Measurements from ENCODE around the gene CDKN1C. TPM values are rescaled to one million over a fixed set of nuclear protein-coding genes. Genes with fewer than 3 reads are reported as not detected.

The CDKN1C gene
- 1 to 10 TPM; 1.5 to 2.6 TPM for total RNA-seq

- DNase-seq (peak; percentile 82 to 87), ATAC-seq (replicated peaks in 1 of 2) (peak; percentile 86 to 88)
- Mint-ChIP-seq H3K27ac (no peak within 1 kb of the TSS), H3K4me1 (ENCODE audit: low read depth) (peaks cover 8% of the 10 kb centered on the region), H3K9me3 (no peaks in the 10 kb centered on the region), H3K36me3 (ENCODE audit: insufficient read depth in 2 of 2) (peaks cover 0 to 2% of the 10 kb centered on the region in 2 donors), H3K27me3 (ENCODE audit: low read depth) (peaks cover 14% of the 10 kb centered on the region), H3K4me3 (peak within 1 kb of the TSS; percentile 86 to 94)
Observed at GRCh38 chr11:2885678-2886081, at the start of gene CDKN1C. TSS of gene CDKN1C (minus strand) at chr11:2885775. CDS start at chr11:2885456, 319 bp downstream.

- H3K27ac Mint-ChIP-seq: no peak overlapping the region
- H3K9me3 Mint-ChIP-seq: peaks cover 12 to 20% of the 10 kb centered on the region in 2 donors
- H3K36me3 Mint-ChIP-seq (ENCODE audit: insufficient read depth in 2 of 2): peaks cover 23 to 24% of the 10 kb centered on the region in 2 donors
- DNase-seq (no peak), ATAC-seq (replicated peaks in 1 of 2) (no peak)
- H3K27me3 Mint-ChIP-seq (ENCODE audit: low read depth): no peaks in the 10 kb centered on the region
- H3K4me1 Mint-ChIP-seq (ENCODE audit: low read depth): peaks cover 32% of the 10 kb centered on the region
- no peak overlapping the region for H3K4me3 Mint-ChIP-seq
Observed at GRCh38 chr11:2934611-2935239, 49.1 kb upstream of the CDKN1C start.

- Mint-ChIP-seq H3K4me3 (no peak overlapping the region), H3K36me3 (ENCODE audit: insufficient read depth in 2 of 2) (peaks cover 18 to 19% of the 10 kb centered on the region in 2 donors), H3K27ac (peak overlapping the region; percentile 35), H3K27me3 (ENCODE audit: low read depth) (no peaks in the 10 kb centered on the region), H3K9me3 (peaks cover 9 to 18% of the 10 kb centered on the region in 2 donors), H3K4me1 (ENCODE audit: low read depth) (peaks cover 33% of the 10 kb centered on the region)
- ATAC-seq (replicated peaks in 1 of 2) (no peak), DNase-seq (no peak)
Observed at GRCh38 chr11:2934021-2934550, 48.5 kb upstream of the CDKN1C start.

- Mint-ChIP-seq H3K36me3 (ENCODE audit: insufficient read depth in 2 of 2) (peaks cover 12 to 13% of the 10 kb centered on the region in 2 donors), H3K4me1 (ENCODE audit: low read depth) (peaks cover 33% of the 10 kb centered on the region), H3K4me3 (no peak overlapping the region), H3K27ac (no peak overlapping the region), H3K9me3 (peaks cover 6 to 13% of the 10 kb centered on the region in 2 donors), H3K27me3 (ENCODE audit: low read depth) (no peaks in the 10 kb centered on the region)
- ATAC-seq (replicated peaks in 1 of 2) (peak; percentile 49 to 53), DNase-seq (peak; percentile 73 to 78)
Observed at GRCh38 chr11:2933375-2934020, 47.9 kb upstream of the CDKN1C start.

- Mint-ChIP-seq H3K27me3 (ENCODE audit: low read depth) (peaks cover 6% of the 10 kb centered on the region), H3K4me3 (no peak overlapping the region), H3K4me1 (ENCODE audit: low read depth) (peaks cover 39% of the 10 kb centered on the region), H3K27ac (no peak overlapping the region), H3K9me3 (peaks cover 2 to 7% of the 10 kb centered on the region in 2 donors), H3K36me3 (ENCODE audit: insufficient read depth in 2 of 2) (peaks cover 6 to 7% of the 10 kb centered on the region in 2 donors)
- ATAC-seq (replicated peaks in 1 of 2): peak; percentile 3 to 5
- peak; percentile 30 to 54 for DNase-seq
Observed at GRCh38 chr11:2932850-2933251, 47.3 kb upstream of the CDKN1C start.

GRCh38 chr11:2931771-2932738 is 46.5 kb upstream of the CDKN1C start:
- ATAC-seq (replicated peaks in 1 of 2) (no peak), DNase-seq (no peak)
- peaks cover 14% of the 10 kb centered on the region for H3K27me3 Mint-ChIP-seq (ENCODE audit: low read depth)
- H3K36me3 Mint-ChIP-seq (ENCODE audit: insufficient read depth in 2 of 2): peaks cover 0 to 2% of the 10 kb centered on the region in 2 donors
- peaks cover 0 to 1% of the 10 kb centered on the region in 2 donors for H3K9me3 Mint-ChIP-seq
- H3K4me1 Mint-ChIP-seq (ENCODE audit: low read depth): peaks cover 46% of the 10 kb centered on the region
- H3K4me3 Mint-ChIP-seq: no peak overlapping the region
- no peak overlapping the region for H3K27ac Mint-ChIP-seq

GRCh38 chr11:2931420-2931746 is 45.8 kb upstream of the CDKN1C start:
- Mint-ChIP-seq H3K27ac (no peak overlapping the region), H3K4me3 (no peak overlapping the region)
- DNase-seq: no peak

GRCh38 chr11:2930704-2931419 is 45.3 kb upstream of the CDKN1C start:
- peak overlapping the region; percentile 90 to 94 for H3K4me3 Mint-ChIP-seq
- peak overlapping the region; percentile 87 for H3K27ac Mint-ChIP-seq
- H3K27me3 Mint-ChIP-seq (ENCODE audit: low read depth): peaks cover 17% of the 10 kb centered on the region
- peaks cover 48% of the 10 kb centered on the region for H3K4me1 Mint-ChIP-seq (ENCODE audit: low read depth)
- H3K9me3 Mint-ChIP-seq: no peaks in the 10 kb centered on the region
- H3K36me3 Mint-ChIP-seq (ENCODE audit: insufficient read depth in 2 of 2): no peaks in the 10 kb centered on the region
- peak; percentile 16 to 21 for ATAC-seq (replicated peaks in 1 of 2)
- peak; percentile 68 to 74 for DNase-seq

More at GRCh38 chr11:2931420-2931746, 45.8 kb upstream of the CDKN1C start:
- no peaks in the 10 kb centered on the region for H3K36me3 Mint-ChIP-seq (ENCODE audit: insufficient read depth in 2 of 2)
- no peaks in the 10 kb centered on the region for H3K9me3 Mint-ChIP-seq
- peaks cover 48% of the 10 kb centered on the region for H3K4me1 Mint-ChIP-seq (ENCODE audit: low read depth)
- peaks cover 17% of the 10 kb centered on the region for H3K27me3 Mint-ChIP-seq (ENCODE audit: low read depth)
- no peak for ATAC-seq (replicated peaks in 1 of 2)

- Mint-ChIP-seq H3K27me3 (ENCODE audit: low read depth) (peaks cover 17% of the 10 kb centered on the region), H3K9me3 (no peaks in the 10 kb centered on the region), H3K4me3 (peak overlapping the region; percentile 90 to 94), H3K4me1 (ENCODE audit: low read depth) (peaks cover 48% of the 10 kb centered on the region), H3K27ac (peak overlapping the region; percentile 87), H3K36me3 (ENCODE audit: insufficient read depth in 2 of 2) (no peaks in the 10 kb centered on the region)
- ATAC-seq (replicated peaks in 1 of 2) (peak; percentile 21 to 28), DNase-seq (peak; percentile 71 to 74)
Observed at GRCh38 chr11:2929950-2930703, 44.6 kb upstream of the CDKN1C start.

- Mint-ChIP-seq H3K4me1 (ENCODE audit: low read depth) (peaks cover 48% of the 10 kb centered on the region), H3K9me3 (no peaks in the 10 kb centered on the region), H3K27ac (peak overlapping the region; percentile 56), H3K27me3 (ENCODE audit: low read depth) (peaks cover 17% of the 10 kb centered on the region), H3K4me3 (peak overlapping the region; percentile 90 to 94), H3K36me3 (ENCODE audit: insufficient read depth in 2 of 2) (no peaks in the 10 kb centered on the region)
- DNase-seq: peak; percentile 78 to 83
- ATAC-seq (replicated peaks in 1 of 2): peak; percentile 45 to 55
Observed at GRCh38 chr11:2929531-2929949, 44.0 kb upstream of the CDKN1C start.

GRCh38 chr11:2928605-2929530 is 43.3 kb upstream of the CDKN1C start, which contains the start of gene PHLDA2:
TSS of gene PHLDA2 (minus strand) at chr11:2929420. CDS start at chr11:2929364, 56 bp downstream.
- H3K9me3 Mint-ChIP-seq: no peaks in the 10 kb centered on the region
- peak; percentile 40 to 46 for ATAC-seq (replicated peaks in 1 of 2)
- H3K27me3 Mint-ChIP-seq (ENCODE audit: low read depth): peaks cover 17% of the 10 kb centered on the region
- peak; percentile 78 to 79 for DNase-seq
- H3K36me3 Mint-ChIP-seq (ENCODE audit: insufficient read depth in 2 of 2): no peaks in the 10 kb centered on the region
- H3K4me3 Mint-ChIP-seq: peak within 1 kb of the TSS; percentile 90 to 94
- peaks cover 44% of the 10 kb centered on the region for H3K4me1 Mint-ChIP-seq (ENCODE audit: low read depth)
- H3K27ac Mint-ChIP-seq: peak within 1 kb of the TSS; percentile 94

Data from activated T-cell treated with anti-CD3 and anti-CD28 coated beads, Interleukin-2, amount 50 U/mL, for 72 hours (primary cell).